PC-9 (cell line): ENCODE measurements around the gene SPP2. TPM values are rescaled to one million over a fixed set of nuclear protein-coding genes. Genes with fewer than 3 reads are reported as not detected.

Source experiments
- BruUV-seq: library from RNA; stranded (reverse); fragments of 400-500 nt; replicated peaks from 2 replicates; lab custom pipeline; 2021; lab: Mats Ljungman, UMichigan
- CTCF ChIA-PET: fragments of 300-600 bp; sonication (Branson Sonifier 250); formaldehyde crosslinking; loops from one replicate; lab custom pipeline; 2022; ENCODE audit warnings: antibody characterized with exemption; lab: Charles Lee
- POLR2A ChIA-PET: fragments of 300-600 bp; sonication (Branson Sonifier 250); formaldehyde crosslinking; loops from one replicate; lab custom pipeline; 2022; ENCODE audit warnings: antibody characterized with exemption; ENCODE audit not compliant: unreplicated experiment; lab: Charles Lee
- DNase-seq, 2 experiments: peaks; one replicate each; pipeline versions ENCODE4 v3.0.0 to v3.0.0-alpha.2; 2015 to 2022; ENCODE audit warnings: mixed read lengths in 1 of 2
- H2AFZ ChIP-seq: fragments of 200-600 bp; sonication (generic); 2 replicates; pipeline ENCODE4 v1.8.1; 2017; ENCODE audit warnings: antibody characterized with exemption
- H3F3A ChIP-seq: fragments of 200-600 bp; sonication (generic); 2 replicates; pipeline ENCODE4 v1.8.1; 2017; ENCODE audit warnings: antibody characterized with exemption, mild to moderate bottlenecking, low read depth; ENCODE audit not compliant: insufficient read depth
- H3K27ac ChIP-seq: fragments of 200-600 bp; sonication (generic); 2 replicates; pipeline ENCODE4 v1.6.1; 2016; ENCODE audit warnings: mixed run types
- H3K27me3 ChIP-seq: fragments of 200-600 bp; sonication (generic); 2 replicates; pipeline ENCODE4 v1.6.1; 2016; ENCODE audit warnings: low read depth, mixed run types; ENCODE audit not compliant: insufficient read depth
- H3K36me3 ChIP-seq: fragments of 200-600 bp; sonication (generic); 2 replicates; pipeline ENCODE4 v1.6.1; 2016; ENCODE audit warnings: low read depth, mixed run types
- H3K4me1 ChIP-seq: fragments of 200-600 bp; sonication (generic); replicated peaks from 2 replicates; pipeline ENCODE4 v1.6.1; 2016; ENCODE audit warnings: mixed run types; ENCODE audit not compliant: insufficient read depth
- H3K4me2 ChIP-seq: fragments of 200-600 bp; sonication (generic); 2 replicates; pipeline ENCODE4 v1.6.1; 2017; ENCODE audit warnings: mixed run types
- H3K4me3 ChIP-seq: fragments of 200-600 bp; sonication (generic); 2 replicates; pipeline ENCODE4 v1.6.1; 2016; ENCODE audit warnings: mixed run types
- H3K79me2 ChIP-seq: fragments of 200-600 bp; sonication (generic); 2 replicates; pipeline ENCODE4 v1.6.1; 2017; ENCODE audit warnings: low read depth, mixed run types
- H3K9me2 ChIP-seq: fragments of 200-600 bp; sonication (generic); 2 replicates; pipeline ENCODE4 v1.8.1; 2017; ENCODE audit warnings: mild to moderate bottlenecking; ENCODE audit not compliant: insufficient read depth
- H3K9me3 ChIP-seq: fragments of 200-600 bp; sonication (generic); 2 replicates; pipeline ENCODE4 v1.8.1; 2016; ENCODE audit warnings: low read depth; ENCODE audit not compliant: insufficient read depth
- H4K20me1 ChIP-seq: fragments of 200-600 bp; sonication (generic); 2 replicates; pipeline ENCODE4 v1.8.1; 2017; ENCODE audit not compliant: insufficient read depth
- EZH2 ChIP-seq: fragments of 200-600 bp; sonication (generic); IDR thresholded peaks from 2 replicates; pipeline ENCODE4 v1.8.0; 2017; ENCODE audit warnings: antibody characterized with exemption, low read depth
- intact Hi-C: fragments of 100-400 bp; cut with micrococcal nuclease; formaldehyde crosslinking; loops from one replicate; pipeline ENCODE4 v1.10.0; 2022; ENCODE audit not compliant: unreplicated experiment
- total RNA-seq: library from RNA; stranded (reverse); gene quantifications from 2 replicates; pipeline ENCODE4 v1.2.3, GENCODE V29; 2021
- TF ChIP-seq, protein P1 (sequence below): fragments of 200-600 bp; sonication (generic); conservative IDR thresholded peaks from 2 replicates; pipeline ENCODE4 v1.6.1; 2017; ENCODE audit warnings: mixed run types, antibody characterized with exemption, mild to moderate bottlenecking, moderate library complexity

SPP2 gene
- total RNA-seq, 1 experiment from 2014 or later, result not detected

DNA sequence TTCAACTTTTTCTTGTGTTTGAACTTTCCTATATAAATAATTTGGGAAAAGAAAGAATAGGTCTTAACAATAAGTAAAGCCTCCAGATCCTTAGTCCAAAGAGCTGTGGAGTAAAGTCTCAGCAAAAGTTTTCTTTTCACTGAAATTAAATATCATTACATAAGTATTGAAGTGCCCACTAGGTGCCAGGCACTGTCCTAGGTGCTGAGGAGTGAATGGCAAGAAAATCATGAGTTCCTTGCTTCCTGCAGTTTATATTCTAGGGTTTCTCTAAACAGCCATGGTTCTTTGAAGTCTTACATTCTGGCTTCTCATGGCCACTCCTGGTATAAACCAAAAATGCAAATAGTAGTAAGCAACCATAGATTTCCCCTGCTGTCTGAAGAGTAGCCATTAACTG is 59.7 kb downstream of the SPP2 start:
- no peak overlapping the region for H3K27ac ChIP-seq
- H3K4me3 ChIP-seq, result no peak overlapping the region
- H3K9me2 ChIP-seq, result no peaks in the 10 kb centered on the region
- H3K79me2 ChIP-seq, result no peaks in the 10 kb centered on the region
- H3F3A ChIP-seq, result no peaks in the 10 kb centered on the region
- TF ChIP-seq EZH2, result no peak
- peaks cover 17% of the 10 kb centered on the region for H3K4me1 ChIP-seq
- no peaks in the 10 kb centered on the region for H3K27me3 ChIP-seq
- H4K20me1 ChIP-seq, result no peaks in the 10 kb centered on the region
- POLR2A ChIA-PET, result no interaction called here
- no peaks in the 10 kb centered on the region for H3K9me3 ChIP-seq
- intact Hi-C loops, result no loop called here
- no peak overlapping the region for H2AFZ ChIP-seq
- no peak overlapping the region for H3K4me2 ChIP-seq
- DNase-seq, result no peak
- CTCF ChIA-PET, result no interaction called here
- no TSS peak for BruUV-seq
- no peaks in the 10 kb centered on the region for H3K36me3 ChIP-seq

DNA sequence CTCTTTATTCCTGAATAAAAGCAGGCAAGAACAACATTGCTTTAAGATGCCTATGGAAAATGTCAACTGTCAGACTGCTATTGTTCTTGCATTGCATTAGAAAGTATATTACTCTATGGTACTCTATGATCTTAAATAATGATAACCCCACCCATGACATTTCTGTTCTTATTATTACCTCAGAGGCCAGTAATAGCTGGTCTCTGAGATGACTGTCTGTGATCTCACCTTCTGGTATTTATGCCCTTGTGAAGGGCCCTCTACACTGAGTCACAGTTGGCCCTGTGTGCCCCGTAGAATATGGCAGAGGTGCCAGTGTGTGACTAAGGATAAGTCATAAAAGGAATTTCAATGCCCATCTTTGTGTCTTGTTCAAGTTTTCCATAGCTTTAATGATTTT is 61.0 kb downstream of the SPP2 start:
- Histone ChIP-seq H3K79me2 (no peaks in the 10 kb centered on the region), H4K20me1 (no peaks in the 10 kb centered on the region), H3K27ac (no peak overlapping the region), H3K4me1 (peaks cover 17% of the 10 kb centered on the region), H3K4me2 (no peak overlapping the region), H3K4me3 (no peak overlapping the region), H3K9me2 (no peaks in the 10 kb centered on the region), H3F3A (no peaks in the 10 kb centered on the region), H3K9me3 (no peaks in the 10 kb centered on the region), H3K27me3 (no peaks in the 10 kb centered on the region), H2AFZ (no peak overlapping the region), H3K36me3 (no peaks in the 10 kb centered on the region)
- CTCF ChIA-PET, result interaction anchor here (0.6 kb wide), 1 partner anchor 279 kb away, joined by 11 read pairs; no protein-coding TSS in a partner anchor
- intact Hi-C loops, result no loop called here
- POLR2A ChIA-PET, result interaction anchor here (0.7 to 0.8 kb wide), 2 partner anchors 123 to 590 kb away, joined by 3 to 9 read pairs; no protein-coding TSS in a partner anchor
- BruUV-seq, result no TSS peak
- TF ChIP-seq EZH2, result no peak
- TF ChIP-seq, protein P1, sequence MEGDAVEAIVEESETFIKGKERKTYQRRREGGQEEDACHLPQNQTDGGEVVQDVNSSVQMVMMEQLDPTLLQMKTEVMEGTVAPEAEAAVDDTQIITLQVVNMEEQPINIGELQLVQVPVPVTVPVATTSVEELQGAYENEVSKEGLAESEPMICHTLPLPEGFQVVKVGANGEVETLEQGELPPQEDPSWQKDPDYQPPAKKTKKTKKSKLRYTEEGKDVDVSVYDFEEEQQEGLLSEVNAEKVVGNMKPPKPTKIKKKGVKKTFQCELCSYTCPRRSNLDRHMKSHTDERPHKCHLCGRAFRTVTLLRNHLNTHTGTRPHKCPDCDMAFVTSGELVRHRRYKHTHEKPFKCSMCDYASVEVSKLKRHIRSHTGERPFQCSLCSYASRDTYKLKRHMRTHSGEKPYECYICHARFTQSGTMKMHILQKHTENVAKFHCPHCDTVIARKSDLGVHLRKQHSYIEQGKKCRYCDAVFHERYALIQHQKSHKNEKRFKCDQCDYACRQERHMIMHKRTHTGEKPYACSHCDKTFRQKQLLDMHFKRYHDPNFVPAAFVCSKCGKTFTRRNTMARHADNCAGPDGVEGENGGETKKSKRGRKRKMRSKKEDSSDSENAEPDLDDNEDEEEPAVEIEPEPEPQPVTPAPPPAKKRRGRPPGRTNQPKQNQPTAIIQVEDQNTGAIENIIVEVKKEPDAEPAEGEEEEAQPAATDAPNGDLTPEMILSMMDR, result no peak
- peak; percentile 59 to 89 for DNase-seq

DNA sequence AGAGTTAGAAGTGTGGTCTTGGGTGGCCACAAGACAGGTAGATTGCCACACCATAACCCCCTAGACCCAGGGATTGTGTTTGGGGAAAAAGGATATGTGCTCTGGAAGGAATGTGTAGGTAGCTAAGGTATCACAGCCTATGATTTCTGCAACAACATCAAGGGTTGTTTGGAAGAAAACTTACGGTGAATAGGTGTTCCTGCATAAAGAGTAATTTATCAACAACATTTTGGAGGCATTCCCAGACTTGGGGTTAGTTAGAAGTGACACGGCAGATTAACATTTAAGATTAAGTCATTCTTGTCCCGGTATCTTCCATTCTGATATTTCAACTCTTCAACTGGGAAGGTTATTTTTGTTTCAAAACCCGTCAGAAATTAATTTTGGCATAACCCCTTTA is 65.5 kb downstream of the SPP2 start:
- POLR2A ChIA-PET, result no interaction called here
- Histone ChIP-seq H3K9me3 (no peaks in the 10 kb centered on the region), H3K27me3 (no peaks in the 10 kb centered on the region), H3K79me2 (no peaks in the 10 kb centered on the region), H3F3A (no peaks in the 10 kb centered on the region), H2AFZ (no peak overlapping the region), H3K36me3 (no peaks in the 10 kb centered on the region), H4K20me1 (no peaks in the 10 kb centered on the region), H3K4me2 (no peak overlapping the region), H3K9me2 (no peaks in the 10 kb centered on the region), H3K27ac (no peak overlapping the region), H3K4me1 (peaks cover 17% of the 10 kb centered on the region), H3K4me3 (no peak overlapping the region)
- CTCF ChIA-PET, result interaction anchor here (1.1 kb wide), 1 partner anchor 19 kb away, joined by 3 read pairs; no protein-coding TSS in a partner anchor
- BruUV-seq, result no TSS peak
- peak in 1 of 2 experiments; percentile 3 for DNase-seq
- intact Hi-C loops, result no loop called here
- TF ChIP-seq, protein P1, result no peak
- TF ChIP-seq EZH2, result no peak

DNA sequence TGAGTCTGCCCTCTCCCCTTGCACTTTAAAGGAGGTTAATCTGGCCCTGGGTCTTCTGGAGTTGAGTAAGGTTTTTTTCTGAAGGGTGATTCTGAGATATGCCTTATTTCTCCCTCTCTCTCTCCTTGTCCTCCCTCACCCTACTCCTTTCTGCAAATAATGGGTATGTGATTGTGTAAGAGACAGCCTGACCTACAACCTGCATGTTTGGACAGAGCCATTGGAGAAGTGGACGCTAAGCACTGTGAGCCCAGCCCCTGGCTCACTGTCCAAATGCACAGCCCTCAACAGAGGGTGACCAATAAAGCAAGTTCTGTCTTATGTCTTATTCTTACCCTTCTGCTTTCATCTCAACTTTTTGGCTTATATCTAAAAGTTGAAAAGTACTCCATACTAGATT is 71.5 kb downstream of the SPP2 start:
- no peaks in the 10 kb centered on the region for H3K79me2 ChIP-seq
- no peaks in the 10 kb centered on the region for H3K36me3 ChIP-seq
- BruUV-seq, result no TSS peak
- H3K4me1 ChIP-seq, result no peaks in the 10 kb centered on the region
- H4K20me1 ChIP-seq, result no peaks in the 10 kb centered on the region
- no peak overlapping the region for H3K27ac ChIP-seq
- DNase-seq, result no peak
- H3K27me3 ChIP-seq, result no peaks in the 10 kb centered on the region
- CTCF ChIA-PET, result no interaction called here
- no peak overlapping the region for H3K4me2 ChIP-seq
- intact Hi-C loops, result no loop called here
- H3K4me3 ChIP-seq, result no peak overlapping the region
- H2AFZ ChIP-seq, result no peak overlapping the region
- POLR2A ChIA-PET, result interaction anchor here (0.7 kb wide), 1 partner anchor 73 kb away, joined by 9 read pairs; no protein-coding TSS in a partner anchor
- TF ChIP-seq, protein P1, result no peak
- TF ChIP-seq EZH2, result no peak
- no peaks in the 10 kb centered on the region for H3F3A ChIP-seq
- H3K9me2 ChIP-seq, result no peaks in the 10 kb centered on the region
- H3K9me3 ChIP-seq, result no peaks in the 10 kb centered on the region
